DMS 273 (cell line): ENCODE measurements around the gene ATF7.
"Not testable (repeated sequence)": the region's sequence is repeated elsewhere in the genome, so short reads cannot be mapped to it uniquely, and the experiment has no call there.

Source experiments
- DNase-seq: peaks from one replicate; lab custom pipeline; 2025; ENCODE audit not compliant: unreplicated experiment; lab: John Stamatoyannopoulos, UW

ATF7 gene

GRCh38 chr12:53625946-53626701 is at the start of gene ATF7:
ATF7 (minus strand) TSS chr12:53626382; CDS start chr12:53601000, 25,382 bp downstream.
- peak; percentile 97 for DNase-seq

DNA sequence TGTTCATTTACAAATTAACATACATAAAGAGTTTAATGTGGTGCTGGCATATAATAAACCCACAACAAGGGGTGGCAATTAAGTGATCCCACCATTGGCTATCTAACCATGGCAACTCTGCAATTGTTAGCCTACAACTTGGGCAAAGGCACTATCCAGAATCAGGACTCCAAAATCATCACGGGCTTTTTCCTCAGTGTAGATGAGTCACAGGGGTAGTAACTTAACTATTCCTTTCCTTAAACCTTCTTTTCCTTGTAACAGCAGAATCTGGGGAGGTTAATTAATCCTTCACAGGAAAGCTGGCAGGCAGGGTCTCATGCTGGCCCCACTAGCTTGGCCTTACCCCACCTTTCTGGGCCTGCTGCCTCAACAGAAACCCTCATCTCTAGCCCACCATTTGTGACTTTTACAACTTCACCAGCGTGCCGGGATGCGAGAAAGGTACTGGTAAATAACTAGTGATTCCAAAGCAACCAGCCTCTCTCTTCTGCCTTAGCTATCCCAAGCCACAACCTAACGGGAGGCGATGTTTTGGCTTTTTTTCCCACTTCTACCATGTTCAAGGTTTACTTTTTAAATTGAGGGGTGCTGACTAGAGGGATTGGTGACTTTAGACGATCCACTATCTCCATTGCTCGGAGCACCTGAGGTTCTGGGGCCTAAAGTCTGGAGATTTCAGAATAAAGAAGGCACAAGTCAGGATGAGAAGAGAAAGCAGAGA is 49.0 kb upstream of the ATF7 start:
- peak; percentile 37 for DNase-seq

- DNase-seq, result no peak
Observed at GRCh38 chr12:53670971-53671370, 44.8 kb upstream of the ATF7 start.

GRCh38 chr12:53670308-53670707 is 44.1 kb upstream of the ATF7 start:
- DNase-seq, result no peak

DNA sequence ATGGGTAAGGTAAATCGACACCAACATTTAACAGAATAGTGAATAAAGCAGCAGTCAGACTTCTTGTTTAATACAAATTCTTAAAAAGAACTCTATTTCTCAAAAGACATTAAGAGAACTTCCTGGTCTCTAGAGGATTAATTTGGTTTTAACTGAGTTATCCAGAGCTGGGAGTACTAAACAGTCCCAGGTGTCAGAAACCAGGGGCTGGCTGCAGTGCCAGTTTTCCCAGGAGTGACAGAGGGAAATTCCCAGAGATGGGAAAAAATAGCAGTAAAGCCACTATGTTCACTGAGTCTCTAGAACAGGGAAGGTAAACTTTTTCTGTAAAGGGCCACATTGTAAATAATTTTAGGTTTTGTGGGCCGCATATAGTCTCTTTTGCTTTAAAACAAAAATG is 40.9 kb upstream of the ATF7 start:
- DNase-seq, result no peak

GRCh38 chr12:53664936-53665335 is 38.8 kb upstream of the ATF7 start:
- no peak for DNase-seq

DNA sequence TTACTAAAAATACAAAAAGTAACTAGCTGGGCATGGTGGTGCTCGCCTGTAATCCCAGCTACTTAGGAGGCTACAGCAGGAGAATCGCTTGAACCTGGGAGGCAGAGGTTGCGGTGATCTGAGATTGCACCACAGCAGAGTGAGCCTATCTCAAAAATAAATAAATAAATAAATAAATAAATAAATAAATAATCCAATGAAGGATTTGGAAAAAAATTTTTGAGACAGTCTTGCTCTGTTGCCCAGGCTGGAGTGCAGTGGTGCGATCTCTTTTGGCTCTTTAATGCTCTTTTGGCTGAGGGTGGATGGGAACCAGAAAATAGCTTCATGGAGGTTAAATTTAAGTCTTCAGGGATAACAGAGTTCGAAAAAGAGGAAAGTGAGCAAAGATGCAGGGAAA is 38.0 kb upstream of the ATF7 start:
- DNase-seq, result no peak

DNA sequence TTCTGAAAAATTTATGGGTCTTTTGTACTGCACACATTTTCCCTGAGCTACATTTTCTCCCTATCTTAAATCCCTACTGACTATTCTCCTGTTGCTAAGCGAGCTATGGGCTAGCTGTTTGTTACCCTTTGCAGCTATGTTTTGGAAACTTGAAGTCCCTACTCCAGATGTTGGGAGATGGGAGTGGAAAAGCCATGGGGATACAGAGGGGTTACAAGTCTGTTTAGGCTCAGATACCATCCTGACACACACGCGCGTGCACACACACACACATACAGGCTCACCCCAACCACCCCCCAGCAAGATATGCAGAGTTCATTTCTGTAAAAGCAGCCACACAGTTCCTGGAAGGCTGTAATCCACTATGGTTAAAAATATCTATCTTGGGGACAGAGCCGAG is 33.9 kb upstream of the ATF7 start:
- DNase-seq, result peak; percentile 31

DNA sequence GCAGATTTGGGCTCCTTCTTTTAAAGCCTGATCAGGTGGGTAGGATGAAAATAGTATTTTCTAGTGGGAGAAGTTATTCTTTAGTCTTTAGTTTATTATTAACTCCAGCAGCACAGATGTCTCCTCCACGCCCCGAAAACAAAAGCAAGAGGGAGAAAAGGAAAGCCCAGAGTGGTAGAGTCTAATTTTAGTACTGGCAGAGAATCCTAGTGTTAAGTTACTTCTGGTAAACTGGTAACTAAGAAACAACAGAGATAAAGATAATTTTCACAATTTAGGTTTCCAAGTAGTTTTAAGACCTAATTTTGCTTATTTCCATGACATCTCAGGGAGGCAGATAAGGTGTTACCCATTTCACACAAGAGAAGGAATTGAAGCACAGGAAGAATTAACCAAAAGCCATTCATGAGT is 33.4 kb upstream of the ATF7 start:
- peak; percentile 31 for DNase-seq

- DNase-seq, result peak; percentile 52
Observed at GRCh38 chr12:53659011-53659551, 32.9 kb upstream of the ATF7 start.

GRCh38 chr12:53657041-53657440 is 30.9 kb upstream of the ATF7 start:
- DNase-seq, result no peak

GRCh38 chr12:53653595-53653994 is 27.4 kb upstream of the ATF7 start:
- DNase-seq, result no peak

GRCh38 chr12:53652366-53652765 is 26.2 kb upstream of the ATF7 start:
- DNase-seq, result no peak

DNA sequence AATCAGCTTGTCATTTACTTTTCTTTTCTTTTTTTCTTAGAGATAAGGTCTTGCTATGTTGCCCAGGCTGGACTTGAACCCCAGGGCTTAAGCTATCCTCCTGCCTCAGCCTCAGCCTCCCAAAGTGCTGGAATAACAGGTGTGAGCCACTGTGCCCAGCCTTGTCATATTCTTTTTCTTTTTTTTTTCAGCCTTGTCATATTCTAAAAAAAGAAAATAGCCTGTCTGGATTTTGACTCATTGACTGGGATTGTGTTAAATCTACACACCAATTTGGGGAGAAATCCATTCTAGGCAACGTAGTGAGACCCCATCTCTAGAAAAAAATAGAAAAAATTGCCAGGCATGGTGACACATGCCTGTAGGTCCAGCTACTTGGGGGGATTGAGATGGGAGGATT is 25.6 kb upstream of the ATF7 start:
- DNase-seq, result no peak

DNA sequence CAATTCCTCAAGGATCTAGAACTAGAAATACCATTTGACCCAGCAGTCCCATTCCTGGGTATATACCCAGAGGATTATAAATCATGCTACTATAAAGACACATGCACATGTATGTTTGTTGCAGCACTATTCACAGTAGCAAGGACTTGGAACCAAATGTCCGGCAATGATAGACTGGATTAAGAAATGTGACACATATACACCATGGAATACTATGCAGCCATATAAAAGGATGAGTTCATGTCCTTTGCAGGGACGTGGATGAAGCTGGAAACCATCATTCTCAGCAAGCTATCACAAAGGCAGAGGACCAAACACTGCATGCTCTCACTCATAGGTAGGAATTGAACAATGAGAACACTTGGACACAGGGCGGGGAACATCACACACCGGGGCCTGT is 20.1 kb upstream of the ATF7 start:
- not testable (repeated sequence) for DNase-seq

GRCh38 chr12:53645165-53645564 is 19.0 kb upstream of the ATF7 start:
- DNase-seq, result peak; percentile 17

- no peak for DNase-seq
Observed at GRCh38 chr12:53644133-53644532, 18.0 kb upstream of the ATF7 start.

- DNase-seq, result no peak
Observed at GRCh38 chr12:53643232-53643979, 17.2 kb upstream of the ATF7 start.

DNA sequence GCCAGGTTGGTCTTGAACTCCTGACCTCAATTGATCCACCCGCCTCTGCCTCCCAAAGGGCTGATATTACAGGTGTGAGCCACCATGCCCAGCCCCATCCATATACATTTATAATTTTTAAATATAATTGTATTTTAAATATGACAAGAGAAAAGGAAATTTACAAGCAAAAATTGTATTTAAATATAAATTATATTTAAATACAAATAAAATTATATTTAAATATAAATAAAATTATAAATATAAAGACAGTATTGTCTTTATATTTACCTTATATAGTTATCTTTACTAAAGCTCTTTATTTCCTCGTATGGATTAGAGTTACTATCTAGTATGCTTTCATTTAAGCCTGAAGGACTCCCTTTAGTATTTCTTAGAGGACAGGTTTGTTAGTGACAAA is 11.9 kb upstream of the ATF7 start:
- DNase-seq, result no peak

- DNase-seq, result no peak
Observed at GRCh38 chr12:53636641-53637040, 10.5 kb upstream of the ATF7 start.

- not testable (repeated sequence) for DNase-seq
Observed at GRCh38 chr12:53635708-53636107, 9.5 kb upstream of the ATF7 start.

GRCh38 chr12:53631721-53632120 is 5.5 kb upstream of the ATF7 start:
- no peak for DNase-seq
